HEK293 (cell line): Measurements from ENCODE around the gene HNRNPUL1.
A peak's percentile ranks its signal among the peaks of the same experiment; 100 is the strongest.

Experiments used
- AEBP2 ChIP-seq: fragments of 450-650 bp; formaldehyde crosslinking; IDR thresholded peaks from 2 replicates; pipeline ENCODE4 v1.5.1; 2016; ENCODE audit warnings: missing biosample characterization, missing genetic modification characterization, borderline replicate concordance
- GLI2 ChIP-seq: fragments of 450-650 bp; formaldehyde crosslinking; IDR thresholded peaks from 2 replicates; pipeline ENCODE4; 2017; ENCODE audit warnings: missing biosample characterization, missing genetic modification characterization, low read depth, borderline replicate concordance
- KLF8 ChIP-seq: fragments of 450-650 bp; formaldehyde crosslinking; IDR thresholded peaks from 2 replicates; pipeline ENCODE4 v1.5.1; 2016; ENCODE audit warnings: missing biosample characterization, missing genetic modification characterization
- OSR2 ChIP-seq: fragments of 450-650 bp; formaldehyde crosslinking; IDR thresholded peaks from 2 replicates; pipeline ENCODE4 v1.5.1; 2016; ENCODE audit warnings: missing biosample characterization, missing genetic modification characterization
- SCRT1 ChIP-seq: fragments of 450-650 bp; formaldehyde crosslinking; IDR thresholded peaks from 2 replicates; pipeline ENCODE4 v1.5.1; 2016; ENCODE audit warnings: missing biosample characterization, missing genetic modification characterization, borderline replicate concordance
- TRIM28 ChIP-seq: IDR thresholded peaks from 2 replicates; pipeline ENCODE4 v1.6.1; 2011; ENCODE audit warnings: low read length, control low read depth, borderline replicate concordance
- ZBTB10 ChIP-seq: fragments of 450-650 bp; formaldehyde crosslinking; IDR thresholded peaks from 2 replicates; pipeline ENCODE4 v1.5.1; 2016; ENCODE audit warnings: missing biosample characterization, missing genetic modification characterization
- ZBTB44 ChIP-seq: fragments of 450-650 bp; IDR thresholded peaks from 2 replicates; pipeline ENCODE4 v1.5.1; 2018; ENCODE audit warnings: missing biosample characterization, mild to moderate bottlenecking, missing genetic modification characterization
- ZEB2 ChIP-seq: fragments of 450-650 bp; formaldehyde crosslinking; IDR thresholded peaks from 2 replicates; pipeline ENCODE4 v1.5.1; 2016; ENCODE audit warnings: missing biosample characterization, missing genetic modification characterization
- ZNF223 ChIP-seq: fragments of 450-650 bp; formaldehyde crosslinking; IDR thresholded peaks from 2 replicates; pipeline ENCODE4 v1.5.1; 2016; ENCODE audit warnings: missing biosample characterization, missing genetic modification characterization
- ZNF248 ChIP-seq: fragments of 450-650 bp; formaldehyde crosslinking; IDR thresholded peaks from 2 replicates; pipeline ENCODE4 v1.5.1; 2017; ENCODE audit warnings: missing biosample characterization, missing genetic modification characterization
- ZNF266 ChIP-seq: fragments of 450-650 bp; formaldehyde crosslinking; IDR thresholded peaks from 2 replicates; pipeline ENCODE4 v1.5.1; 2016; ENCODE audit warnings: missing biosample characterization, missing genetic modification characterization, low read depth
- ZNF274 ChIP-seq, 2 experiments: fragments of 200-500 bp in 1 of 2; fragments of 450-650 bp in 1 of 2; sonication (Bioruptor generic) in 1 of 2; formaldehyde crosslinking in 1 of 2; IDR thresholded peaks; 2 replicates each; pipeline versions ENCODE4 v1.5.1 to v1.6.1; 2014 to 2016; ENCODE audit warnings: borderline replicate concordance in 1 of 2, inconsistent platforms in 1 of 2, low read length in 1 of 2, missing biosample characterization in 1 of 2, missing genetic modification characterization in 1 of 2
- ZNF350 ChIP-seq: fragments of 450-650 bp; formaldehyde crosslinking; IDR thresholded peaks from 2 replicates; pipeline ENCODE4 v1.5.0; 2017; ENCODE audit warnings: missing biosample characterization, mild to moderate bottlenecking, missing genetic modification characterization
- ZNF423 ChIP-seq: fragments of 450-650 bp; formaldehyde crosslinking; IDR thresholded peaks from 2 replicates; pipeline ENCODE4 v1.5.1; 2016; ENCODE audit warnings: missing biosample characterization, missing genetic modification characterization
- ZNF488 ChIP-seq: fragments of 450-650 bp; formaldehyde crosslinking; IDR thresholded peaks from 2 replicates; pipeline ENCODE4 v1.5.1; 2016; ENCODE audit warnings: missing biosample characterization, missing genetic modification characterization
- ZNF510 ChIP-seq: fragments of 450-650 bp; formaldehyde crosslinking; IDR thresholded peaks from 2 replicates; pipeline ENCODE4 v1.5.1; 2018; ENCODE audit warnings: mild to moderate bottlenecking, missing genetic modification characterization, missing biosample characterization; ENCODE audit not compliant: insufficient replicate concordance
- ZNF530 ChIP-seq: fragments of 450-650 bp; formaldehyde crosslinking; IDR thresholded peaks from 2 replicates; pipeline ENCODE4 v1.5.1; 2016; ENCODE audit warnings: low read depth, missing biosample characterization, missing genetic modification characterization
- ZNF549 ChIP-seq: fragments of 450-650 bp; IDR thresholded peaks from 2 replicates; pipeline ENCODE4 v1.5.1; 2018; ENCODE audit warnings: missing biosample characterization, missing genetic modification characterization, mild to moderate bottlenecking, inconsistent platforms, moderate library complexity
- ZNF701 ChIP-seq: fragments of 450-650 bp; formaldehyde crosslinking; IDR thresholded peaks from 2 replicates; pipeline ENCODE4 v1.5.1; 2016; ENCODE audit warnings: missing biosample characterization, missing genetic modification characterization
- ZNF707 ChIP-seq: fragments of 450-650 bp; formaldehyde crosslinking; IDR thresholded peaks from 2 replicates; pipeline ENCODE4 v1.5.1; 2016; ENCODE audit warnings: missing biosample characterization, missing genetic modification characterization
- TF ChIP-seq, protein P1 (sequence below): fragments of 450-650 bp; formaldehyde crosslinking; IDR thresholded peaks from 2 replicates; pipeline ENCODE4 v1.5.1; 2016; ENCODE audit warnings: missing biosample characterization, missing genetic modification characterization, borderline replicate concordance
- TF ChIP-seq, protein P2 (sequence below): fragments of 450-650 bp; formaldehyde crosslinking; IDR thresholded peaks from 2 replicates; pipeline ENCODE4; 2016; ENCODE audit warnings: missing biosample characterization, missing genetic modification characterization

The HNRNPUL1 gene

GRCh38 chr19:41310033-41310831 lies 46.1 kb downstream of the HNRNPUL1 start, which contains the start of gene CCDC97 (continued):
- TF ChIP-seq KLF8 (tag by site-specific recombination) (peak; percentile 100), ZNF549 (tag by site-specific recombination) (no peak), ZNF707 (tag by site-specific recombination) (no peak), ZNF423 (tag by site-specific recombination) (peak; percentile 74), AEBP2 (tag by site-specific recombination) (peak; percentile 62; the same call in 1 of the 2 replicates), ZNF248 (tag by site-specific recombination) (no peak), ZNF701 (tag by site-specific recombination) (peak; percentile 78; the same call in 1 of the 2 replicates), ZNF530 (tag by site-specific recombination) (no peak), ZBTB10 (tag by site-specific recombination) (peak; percentile 99), TRIM28 (peak; percentile 97), ZNF266 (no peak), ZNF223 (no peak), ZEB2 (peak; percentile 96), ZNF274 (IDR thresholded peaks at IDR 0.05; ENCODE audit: low read length) (no peak), ZNF274 (tag by site-specific recombination; IDR thresholded peaks at IDR 0.05; ENCODE audit: borderline replicate concordance) (peak; percentile 30; the same call in 1 of the 2 replicates), ZNF488 (tag by site-specific recombination) (0 out of 2 replicates have a peak, but pooled peaks have one; percentile 60), ZNF350 (tag by site-specific recombination) (no peak), ZNF510 (tag by site-specific recombination) (no peak), SCRT1 (peak; percentile 44; the same call in 1 of the 2 replicates), ZBTB44 (tag by site-specific recombination) (peak; percentile 38; the same call in 1 of the 2 replicates), OSR2 (tag by site-specific recombination) (peak; percentile 49), GLI2 (tag by site-specific recombination) (no peak)
- TF ChIP-seq, protein P1, sequence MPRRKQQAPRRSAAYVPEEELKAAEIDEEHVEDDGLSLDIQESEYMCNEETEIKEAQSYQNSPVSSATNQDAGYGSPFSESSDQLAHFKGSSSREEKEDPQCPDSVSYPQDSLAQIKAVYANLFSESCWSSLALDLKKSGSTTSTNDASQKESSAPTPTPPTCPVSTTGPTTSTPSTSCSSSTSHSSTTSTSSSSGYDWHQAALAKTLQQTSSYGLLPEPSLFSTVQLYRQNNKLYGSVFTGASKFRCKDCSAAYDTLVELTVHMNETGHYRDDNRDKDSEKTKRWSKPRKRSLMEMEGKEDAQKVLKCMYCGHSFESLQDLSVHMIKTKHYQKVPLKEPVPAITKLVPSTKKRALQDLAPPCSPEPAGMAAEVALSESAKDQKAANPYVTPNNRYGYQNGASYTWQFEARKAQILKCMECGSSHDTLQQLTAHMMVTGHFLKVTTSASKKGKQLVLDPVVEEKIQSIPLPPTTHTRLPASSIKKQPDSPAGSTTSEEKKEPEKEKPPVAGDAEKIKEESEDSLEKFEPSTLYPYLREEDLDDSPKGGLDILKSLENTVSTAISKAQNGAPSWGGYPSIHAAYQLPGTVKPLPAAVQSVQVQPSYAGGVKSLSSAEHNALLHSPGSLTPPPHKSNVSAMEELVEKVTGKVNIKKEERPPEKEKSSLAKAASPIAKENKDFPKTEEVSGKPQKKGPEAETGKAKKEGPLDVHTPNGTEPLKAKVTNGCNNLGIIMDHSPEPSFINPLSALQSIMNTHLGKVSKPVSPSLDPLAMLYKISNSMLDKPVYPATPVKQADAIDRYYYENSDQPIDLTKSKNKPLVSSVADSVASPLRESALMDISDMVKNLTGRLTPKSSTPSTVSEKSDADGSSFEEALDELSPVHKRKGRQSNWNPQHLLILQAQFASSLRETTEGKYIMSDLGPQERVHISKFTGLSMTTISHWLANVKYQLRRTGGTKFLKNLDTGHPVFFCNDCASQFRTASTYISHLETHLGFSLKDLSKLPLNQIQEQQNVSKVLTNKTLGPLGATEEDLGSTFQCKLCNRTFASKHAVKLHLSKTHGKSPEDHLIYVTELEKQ (tag by site-specific recombination): peak; percentile 89
- TF ChIP-seq, protein P2, sequence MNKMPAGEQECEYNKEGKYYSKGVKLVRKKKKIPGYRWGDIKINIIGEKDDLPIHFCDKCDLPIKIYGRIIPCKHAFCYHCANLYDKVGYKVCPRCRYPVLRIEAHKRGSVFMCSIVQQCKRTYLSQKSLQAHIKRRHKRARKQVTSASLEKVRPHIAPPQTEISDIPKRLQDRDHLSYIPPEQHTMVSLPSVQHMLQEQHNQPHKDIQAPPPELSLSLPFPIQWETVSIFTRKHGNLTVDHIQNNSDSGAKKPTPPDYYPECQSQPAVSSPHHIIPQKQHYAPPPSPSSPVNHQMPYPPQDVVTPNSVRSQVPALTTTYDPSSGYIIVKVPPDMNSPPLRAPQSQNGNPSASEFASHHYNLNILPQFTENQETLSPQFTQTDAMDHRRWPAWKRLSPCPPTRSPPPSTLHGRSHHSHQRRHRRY (tag by site-specific recombination): peak; percentile 96
